ENCODE measurements around the gene MED15.

The MED15 gene

DNA sequence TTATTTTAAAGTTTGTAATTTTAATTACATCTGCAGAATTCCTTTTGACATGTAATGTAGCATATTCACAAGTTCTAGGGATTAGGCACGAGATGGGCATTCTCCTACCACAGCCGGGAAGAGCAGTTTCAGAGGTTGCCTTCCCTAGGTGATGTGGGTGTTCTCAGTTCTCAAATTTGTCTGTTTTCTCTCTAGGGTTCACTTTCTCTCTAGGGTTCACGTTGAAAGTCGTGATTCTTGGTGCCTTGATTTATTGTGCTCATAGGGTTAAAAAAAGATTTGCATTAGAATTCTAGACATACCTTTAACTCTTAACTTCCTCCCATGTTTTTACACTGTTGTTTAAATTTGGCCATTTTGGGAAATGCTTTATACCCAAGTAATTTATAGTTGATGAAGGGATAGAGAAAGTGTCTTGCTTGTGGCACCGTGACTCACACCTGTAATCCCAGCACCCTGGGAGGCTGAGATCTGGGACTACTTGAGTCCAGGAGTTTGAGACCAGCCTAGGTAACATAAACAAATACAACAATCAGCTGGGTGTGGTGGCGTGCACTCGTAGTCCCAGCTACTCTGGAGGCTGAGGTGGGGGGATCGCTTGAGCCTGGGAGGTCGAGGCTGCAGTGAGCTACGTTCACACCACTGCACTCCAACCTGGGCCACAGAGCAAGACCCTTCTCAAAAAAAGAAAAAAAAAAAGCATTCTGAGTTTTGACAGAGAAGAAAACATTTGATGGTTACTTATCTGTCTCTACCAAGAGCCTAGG lies 3.6 kb downstream of the MED15 start:
- no peak for DNase-seq

DNA sequence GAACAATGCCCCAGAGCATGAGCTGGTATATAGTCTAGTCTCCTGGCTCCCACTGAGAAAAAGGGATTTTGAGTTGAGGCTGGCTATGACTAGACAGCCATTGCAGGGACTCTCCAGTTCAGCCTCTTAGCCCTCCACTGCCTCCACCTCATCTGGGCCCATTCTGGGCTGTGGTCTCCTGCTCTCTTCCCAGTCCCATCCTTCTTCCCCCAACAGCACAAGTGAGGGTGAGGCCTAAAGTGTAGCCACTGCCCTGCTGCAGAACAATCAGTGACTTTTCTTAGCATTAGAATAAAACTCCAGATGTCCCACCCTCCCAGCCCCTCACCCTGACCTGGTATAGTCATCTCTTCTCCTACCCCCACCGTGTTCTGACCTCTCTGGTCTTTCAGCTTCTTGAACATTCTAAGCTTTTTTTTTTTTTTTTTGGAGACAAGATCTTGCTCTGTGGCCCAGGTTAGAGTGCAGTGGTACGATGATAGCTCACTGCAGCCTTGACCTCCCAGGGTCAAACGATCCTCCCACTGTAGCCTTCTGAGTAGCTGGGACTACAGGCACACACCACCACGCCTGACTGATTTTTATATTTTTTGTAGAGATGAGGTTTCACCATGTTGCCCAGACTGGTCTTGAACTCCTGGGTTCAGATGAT lies 4.3 kb downstream of the MED15 start:
- no peak for DNase-seq

DNA sequence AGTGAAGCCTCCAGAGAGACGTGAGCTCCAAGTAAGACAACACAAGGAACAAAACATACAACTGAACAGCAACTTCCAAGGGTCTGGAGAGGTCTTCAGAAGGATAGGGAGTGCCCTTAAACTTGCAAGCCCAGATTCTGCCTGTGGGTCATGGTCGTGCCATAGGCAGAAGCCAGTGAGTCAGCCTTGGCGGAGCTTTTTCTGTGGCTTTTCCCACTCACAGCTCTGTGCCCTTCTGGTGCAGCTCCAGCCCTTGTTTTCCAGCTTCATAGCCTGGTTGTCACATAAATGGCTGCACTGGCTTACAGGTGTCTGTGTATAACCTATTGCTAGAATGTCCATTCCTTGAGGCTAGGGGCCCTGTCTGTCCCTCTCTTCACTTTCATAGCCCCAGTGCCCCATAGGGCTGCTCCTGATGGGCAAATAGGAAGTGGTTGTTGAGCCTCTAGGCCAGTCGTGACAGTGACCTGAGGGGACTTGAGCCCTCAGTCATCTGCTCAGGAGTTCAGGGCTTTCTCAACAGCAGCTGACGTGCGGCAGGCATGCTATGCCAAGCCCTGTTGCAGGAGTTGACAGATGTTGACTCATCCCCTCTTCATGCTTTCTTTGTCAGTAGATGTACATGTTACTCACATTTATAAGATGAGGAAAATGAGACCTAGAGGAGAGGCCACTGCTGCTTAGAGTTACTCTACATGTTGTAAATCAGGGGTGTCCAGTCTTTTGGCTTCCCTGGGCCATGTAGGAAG lies 7.4 kb downstream of the MED15 start:
- no peak for DNase-seq

DNA sequence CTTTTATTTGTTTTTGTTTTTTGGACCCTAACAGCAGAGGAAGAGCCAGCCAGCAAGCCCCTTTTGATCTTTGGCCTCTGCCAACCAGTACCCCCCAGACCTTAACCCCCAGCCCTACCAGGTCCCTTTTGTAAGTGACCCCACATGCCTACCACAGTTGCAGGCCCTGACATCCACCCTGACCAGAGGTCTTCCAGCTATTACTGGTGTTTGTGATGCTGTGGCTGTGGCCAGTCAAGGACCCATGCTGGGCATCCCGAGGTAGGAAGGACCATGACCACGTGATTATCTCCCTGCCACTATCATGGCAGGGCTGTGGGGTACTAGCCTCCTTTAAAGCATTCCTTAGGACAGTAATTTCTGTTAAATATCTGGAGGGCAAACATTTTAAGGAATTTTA lies 9.0 kb downstream of the MED15 start:
- no peak for DNase-seq

DNA sequence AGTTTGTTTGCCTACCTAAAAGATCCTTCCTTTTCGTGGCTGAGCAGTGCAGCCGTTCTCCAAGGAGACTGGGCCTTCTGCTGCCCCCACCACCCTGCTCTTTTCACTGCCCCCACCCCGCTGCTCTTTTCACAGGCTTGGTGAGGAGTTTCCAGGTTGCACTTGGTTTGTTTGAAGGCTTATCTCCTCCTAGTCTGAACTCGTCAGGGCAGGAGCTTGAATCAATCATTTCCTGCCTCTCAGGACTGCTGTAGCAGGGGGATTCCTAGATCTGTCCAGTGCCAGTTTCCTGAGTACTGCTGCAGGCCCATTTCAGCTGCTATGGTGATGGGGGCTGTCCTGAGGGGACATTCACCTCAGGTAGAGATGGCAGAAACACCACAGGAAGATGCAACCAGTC lies 10.0 kb downstream of the MED15 start:
- no peak for DNase-seq

DNA sequence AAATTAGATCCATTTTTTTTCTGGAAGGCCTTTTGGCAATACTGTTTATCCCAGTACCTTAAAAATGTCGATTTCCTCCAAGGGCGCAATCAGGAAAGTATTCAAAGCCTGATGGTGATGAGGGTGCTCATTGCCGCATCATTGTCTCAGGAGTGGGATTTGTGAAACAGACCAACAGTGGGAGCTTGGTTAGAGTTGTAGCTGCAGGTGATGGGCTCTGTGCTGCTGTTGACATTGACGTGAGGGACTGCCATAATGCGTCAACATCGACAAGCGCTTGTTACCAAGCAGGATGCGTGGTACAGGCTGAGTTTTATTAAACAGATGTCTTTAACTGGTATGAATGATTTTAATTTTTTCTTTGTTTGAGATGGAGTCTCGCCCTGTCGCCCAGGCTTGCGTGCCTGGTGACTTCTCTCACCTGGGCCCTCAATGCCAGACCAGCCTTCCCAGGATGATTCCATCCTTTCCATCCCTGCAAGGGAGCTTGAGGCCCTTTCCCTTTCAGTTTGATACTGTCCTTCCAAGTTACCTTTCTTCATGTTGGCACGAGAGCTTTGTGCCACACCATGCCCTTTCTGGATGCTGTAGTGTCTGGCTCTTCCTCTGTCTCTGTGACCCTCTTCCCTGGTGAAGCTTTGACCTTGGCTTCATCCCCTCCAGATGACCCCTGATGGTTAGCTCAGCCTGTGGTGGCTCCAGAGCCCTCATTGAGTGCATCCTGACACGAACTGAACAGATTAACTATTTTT lies 10.6 kb downstream of the MED15 start:
- DNase-seq = no peak

DNA sequence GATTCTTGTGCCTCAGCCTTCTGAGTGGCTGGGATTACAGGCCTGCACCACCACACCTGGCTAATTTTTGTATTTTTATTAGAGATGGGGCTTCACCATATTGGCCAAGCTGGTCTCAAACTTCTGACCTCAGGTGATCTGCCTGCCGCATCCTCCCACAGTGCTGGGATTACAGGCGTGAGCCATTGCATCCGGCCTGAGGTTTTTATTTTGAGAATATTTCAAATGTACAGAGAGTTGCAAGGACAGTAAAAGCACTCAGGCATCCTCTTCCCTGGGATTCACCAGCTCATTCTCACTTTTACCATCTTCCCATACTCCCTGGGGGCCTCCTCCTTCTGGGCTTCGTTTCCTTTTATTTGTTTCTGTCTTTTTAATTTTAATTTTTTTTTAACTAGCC lies 12.1 kb downstream of the MED15 start:
- no peak for DNase-seq

DNA sequence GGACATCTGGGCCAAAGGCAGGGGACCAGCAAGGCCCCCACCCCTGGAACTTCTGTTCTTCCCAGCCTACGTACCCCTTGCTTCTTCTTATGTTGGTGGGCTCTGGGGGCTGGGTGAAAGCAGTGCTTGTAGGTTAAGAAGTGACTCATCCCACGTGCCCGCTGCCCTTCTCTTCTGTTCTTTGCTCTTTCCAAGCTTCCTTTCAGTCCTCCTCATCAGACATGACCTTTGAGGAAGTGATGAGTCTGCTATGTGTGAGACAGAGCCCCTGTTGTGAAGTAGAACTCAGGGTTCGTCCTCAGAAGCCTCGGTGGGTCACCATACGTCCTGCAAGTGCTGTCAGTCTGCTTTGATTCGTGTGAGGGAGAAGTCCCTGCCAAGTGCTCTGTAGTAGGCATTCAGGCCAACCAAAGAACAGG lies 12.7 kb downstream of the MED15 start:
- no peak for DNase-seq

DNA sequence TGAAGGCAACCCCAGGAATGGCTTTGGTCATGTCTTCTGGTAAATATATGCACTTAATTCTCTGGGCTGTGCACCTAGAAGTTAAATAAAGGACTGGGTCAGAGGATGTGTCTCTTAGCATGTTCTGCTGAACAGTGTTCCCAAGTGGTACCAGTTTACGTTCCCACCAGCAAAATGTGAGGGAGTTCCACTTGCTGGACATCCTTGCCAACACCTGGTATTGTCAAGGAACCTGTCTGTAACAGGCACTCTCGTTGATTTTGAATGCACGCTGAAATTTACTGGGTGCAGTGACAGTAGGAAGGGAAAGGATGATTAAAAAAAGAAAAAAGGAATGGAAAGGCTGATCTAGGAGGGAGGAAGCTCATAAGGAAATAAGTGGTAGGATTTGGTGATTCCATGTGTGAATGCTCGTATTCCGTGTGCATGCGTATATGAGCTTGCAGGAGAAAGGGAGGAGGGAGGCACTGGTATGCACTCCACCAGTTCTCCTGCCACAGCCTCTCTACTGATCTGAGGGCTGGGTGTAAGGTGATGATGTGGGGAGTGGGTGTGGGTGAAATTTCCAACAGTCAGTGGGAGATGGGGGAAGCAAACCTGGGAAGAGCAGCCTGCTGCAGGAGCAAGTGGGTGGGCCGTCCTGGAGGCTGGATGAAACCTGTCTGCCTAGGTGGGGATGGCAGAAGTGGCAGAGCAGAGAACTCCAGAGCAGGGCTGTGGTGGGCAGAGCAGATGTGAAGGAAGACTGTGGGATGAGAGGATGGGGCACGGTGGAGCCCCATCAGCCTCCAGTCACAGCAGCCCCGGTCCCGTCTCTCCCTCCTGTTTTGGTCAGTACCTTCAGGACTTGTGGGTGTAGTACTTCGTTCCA lies 15.0 kb downstream of the MED15 start:
- DNase-seq = no peak

DNA sequence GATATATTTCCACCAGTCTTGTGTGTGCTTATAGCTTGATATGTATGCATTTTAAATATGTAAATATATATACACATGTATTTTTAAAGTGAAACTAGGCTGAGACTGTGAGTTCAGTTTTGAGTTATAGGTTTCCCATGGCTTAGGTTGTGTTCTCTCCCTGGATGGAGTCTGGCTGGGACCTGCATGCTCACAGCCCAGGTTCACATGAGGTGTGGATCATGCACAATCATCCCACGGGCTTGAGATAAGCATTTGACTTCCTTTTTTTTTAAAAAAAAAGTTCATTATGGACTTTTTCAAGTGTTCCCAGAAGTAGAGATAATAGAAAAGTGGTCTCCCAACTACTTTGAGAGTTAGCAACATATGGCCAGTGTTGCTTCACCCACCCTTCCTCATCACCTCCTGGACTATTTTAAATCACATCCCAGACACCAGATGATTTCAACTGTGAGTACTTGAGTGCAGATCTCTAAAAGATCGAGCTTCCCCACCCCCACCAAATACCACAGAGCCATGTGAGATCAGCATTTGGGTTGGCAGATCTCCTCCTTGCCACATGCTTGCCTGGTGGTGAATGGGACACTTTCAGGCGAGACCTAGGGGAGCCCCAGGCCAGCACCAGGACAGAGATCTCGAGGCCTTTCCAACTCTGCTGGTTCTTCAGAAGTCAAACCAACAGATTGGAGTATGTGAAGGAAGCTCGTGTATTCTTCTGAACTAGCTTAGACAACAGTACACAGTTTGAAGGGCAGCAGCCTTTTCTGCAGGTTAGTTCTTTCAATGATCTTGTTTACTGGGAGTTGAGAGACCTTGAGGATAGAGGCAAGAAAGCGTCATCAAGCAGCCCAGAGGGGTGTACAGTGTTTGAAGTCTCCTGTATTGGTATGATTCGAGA lies 15.9 kb downstream of the MED15 start:
- peak in 1 of 5 experiments; percentile 68 for DNase-seq

DNA sequence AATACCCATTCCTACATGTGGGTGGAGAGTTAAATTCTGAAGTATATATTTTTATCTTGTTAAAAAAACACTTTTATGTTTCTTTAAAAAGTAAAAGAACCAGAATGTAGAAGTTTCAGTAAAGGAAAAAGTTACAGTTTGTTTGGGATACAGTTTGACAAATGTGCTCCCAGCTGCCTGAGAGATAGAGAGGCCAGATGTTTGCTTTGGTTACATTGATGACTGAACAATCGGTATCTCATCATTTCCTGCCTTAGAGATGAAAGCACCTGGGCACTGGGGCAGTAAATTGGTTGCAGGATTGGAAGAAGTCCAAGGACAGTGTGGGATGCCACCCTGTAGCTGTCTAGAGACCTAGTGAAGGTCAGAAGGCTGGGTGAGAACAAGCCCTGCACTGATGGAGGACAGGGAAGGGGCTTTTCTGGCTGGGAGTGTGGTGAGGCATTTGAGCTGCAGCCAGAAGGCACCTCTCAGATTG lies 16.6 kb downstream of the MED15 start:
- peak in 2 of 5 experiments; percentile 30 to 36 for DNase-seq

DNA sequence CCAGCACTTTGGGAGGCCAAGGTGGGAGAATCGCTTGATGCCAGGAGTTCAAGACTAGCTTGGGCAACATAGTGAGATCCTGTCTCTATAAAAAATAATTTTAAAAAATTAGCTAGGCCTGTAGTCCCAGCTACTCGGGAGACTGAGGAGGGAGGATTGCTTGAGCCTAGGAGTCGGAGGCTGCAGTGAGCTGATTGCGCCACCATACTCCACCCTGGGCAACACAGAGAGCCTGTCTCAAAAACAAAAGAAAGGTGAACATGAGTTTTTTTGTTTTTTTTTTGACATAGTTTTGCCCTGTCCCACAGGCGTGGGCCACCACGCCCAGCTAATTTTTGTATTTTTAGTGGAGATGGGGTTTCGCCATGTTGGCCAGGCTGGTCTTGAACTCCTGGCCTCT lies 17.6 kb downstream of the MED15 start:
- DNase-seq = no peak

DNA sequence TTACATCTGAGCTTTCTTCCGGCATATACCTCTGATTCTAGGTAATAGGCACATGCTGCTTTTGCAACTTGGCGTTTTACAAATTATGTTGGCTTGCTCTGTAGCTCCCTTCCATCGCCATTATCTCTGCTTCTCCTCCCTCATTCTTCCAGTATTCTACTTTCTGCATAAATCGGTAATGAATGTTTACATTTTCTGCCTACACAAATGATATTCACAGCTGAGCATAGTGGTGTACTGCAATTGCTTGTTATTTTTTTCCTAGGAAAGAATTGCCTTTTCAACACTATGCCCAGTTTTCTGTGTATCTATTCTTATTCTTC lies 18.9 kb downstream of the MED15 start:
- no peak for DNase-seq

DNA sequence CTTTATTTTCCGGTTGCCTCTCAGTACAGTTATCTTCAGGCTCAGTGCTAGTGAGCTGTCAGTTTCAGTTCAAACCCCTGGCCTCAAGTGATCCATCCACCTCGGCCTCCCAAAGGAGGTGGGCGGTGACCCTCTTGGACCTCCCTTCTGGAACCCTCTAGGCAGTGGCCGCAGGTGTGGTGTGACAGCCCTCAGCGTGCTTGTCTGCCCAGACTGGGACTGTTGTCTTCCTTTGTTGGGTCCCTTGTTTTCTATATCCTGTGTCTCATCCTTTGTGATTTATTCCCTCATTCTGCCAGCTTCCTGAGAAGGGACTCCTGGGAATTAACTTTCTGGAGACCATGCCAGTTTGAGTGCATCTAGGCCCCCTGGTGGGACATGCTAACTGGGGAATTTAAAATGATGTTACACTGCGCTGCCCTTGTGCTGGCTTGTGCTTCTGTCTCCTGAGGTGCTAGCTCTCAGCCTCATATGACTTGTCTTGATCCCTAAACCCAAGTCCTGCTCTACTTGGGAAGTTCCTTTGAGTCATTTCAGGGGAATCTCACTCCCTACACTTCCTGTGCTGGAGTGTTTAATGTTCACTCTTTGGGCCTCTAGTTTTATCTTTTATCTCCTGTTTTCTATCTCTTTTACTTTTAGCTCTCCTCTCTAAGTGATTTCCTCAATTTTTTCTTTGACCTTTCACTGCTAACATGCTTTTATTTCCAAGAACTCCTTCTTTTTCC lies 19.4 kb downstream of the MED15 start:
- no peak for DNase-seq

DNA sequence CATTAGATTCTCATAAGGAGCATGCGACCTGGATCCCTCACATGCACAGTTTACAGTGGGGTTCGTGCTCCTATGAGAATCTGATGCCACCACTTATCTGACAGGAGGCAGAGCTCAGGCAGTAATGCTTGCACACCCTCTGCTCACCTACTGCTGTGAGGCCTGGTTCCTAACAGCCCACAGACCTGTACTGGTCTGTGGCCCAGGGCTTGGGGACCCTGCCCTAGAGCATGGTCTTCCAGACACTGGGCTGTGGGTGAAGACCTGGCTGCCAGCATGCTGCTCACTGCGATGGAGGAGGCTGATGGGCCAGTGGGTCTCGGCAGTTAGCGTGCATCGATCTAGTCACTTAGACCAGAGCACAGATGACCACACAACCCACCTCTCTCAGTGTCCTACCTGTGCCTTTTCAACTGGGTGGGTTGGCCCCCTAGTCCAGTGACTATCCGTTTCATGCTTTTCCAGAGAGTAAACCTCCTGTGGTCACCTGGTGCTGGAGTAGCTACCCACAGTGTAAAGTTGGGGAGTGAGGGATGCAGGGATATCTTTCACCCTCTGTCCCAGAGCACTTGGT lies 21.1 kb downstream of the MED15 start:
- DNase-seq = no peak

DNA sequence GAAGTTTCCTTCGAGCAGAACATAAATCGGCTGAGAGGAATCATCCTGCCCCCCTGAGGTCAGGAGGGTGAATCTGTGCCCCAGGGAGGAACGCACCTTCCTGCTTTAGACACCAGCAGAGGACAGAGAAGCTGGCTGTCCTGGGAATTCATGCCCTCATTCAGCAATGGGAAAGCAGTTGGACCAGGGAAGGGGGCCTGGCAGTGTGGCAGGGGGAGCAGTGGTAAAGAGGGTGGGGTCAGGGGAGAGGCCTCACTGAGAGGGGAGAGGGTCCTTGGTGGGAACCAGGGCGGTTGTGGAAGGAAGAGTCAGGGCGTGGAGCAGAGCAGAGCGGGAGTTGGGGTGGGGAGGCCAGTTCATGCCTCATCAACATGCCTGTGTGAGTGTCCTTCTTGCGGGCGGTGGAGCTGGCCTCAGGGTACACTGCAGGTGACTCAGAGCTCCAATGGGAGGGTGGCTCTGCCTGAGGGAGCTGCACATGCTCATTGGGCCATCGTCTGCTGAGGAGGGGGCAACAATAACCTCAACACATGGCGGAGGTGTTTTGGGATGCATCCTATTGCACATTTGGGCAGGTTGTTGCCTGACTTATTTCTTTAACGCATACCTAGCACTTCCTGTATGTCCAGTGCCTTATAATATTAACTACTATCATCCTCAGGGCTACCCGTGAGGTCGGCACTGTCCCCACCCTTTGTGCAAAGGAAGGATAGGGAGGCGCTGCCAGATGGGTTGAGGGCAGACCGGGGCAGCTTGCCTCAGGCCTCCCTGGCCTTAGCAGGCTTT lies 23.2 kb downstream of the MED15 start:
- no peak for DNase-seq

DNA sequence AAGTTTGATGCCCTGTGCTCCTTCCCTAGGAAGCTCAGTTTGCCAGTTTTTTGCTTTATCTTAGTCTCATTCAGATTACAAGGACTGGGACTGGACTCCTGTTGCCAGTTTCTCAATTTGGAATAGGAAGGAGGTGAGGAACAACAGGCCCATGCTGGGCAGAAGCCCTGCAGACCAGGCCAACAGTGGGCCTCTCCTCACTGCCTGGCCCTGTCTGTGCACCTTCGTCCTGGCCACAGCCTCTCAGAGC lies 23.7 kb downstream of the MED15 start:
- no peak for DNase-seq

DNA sequence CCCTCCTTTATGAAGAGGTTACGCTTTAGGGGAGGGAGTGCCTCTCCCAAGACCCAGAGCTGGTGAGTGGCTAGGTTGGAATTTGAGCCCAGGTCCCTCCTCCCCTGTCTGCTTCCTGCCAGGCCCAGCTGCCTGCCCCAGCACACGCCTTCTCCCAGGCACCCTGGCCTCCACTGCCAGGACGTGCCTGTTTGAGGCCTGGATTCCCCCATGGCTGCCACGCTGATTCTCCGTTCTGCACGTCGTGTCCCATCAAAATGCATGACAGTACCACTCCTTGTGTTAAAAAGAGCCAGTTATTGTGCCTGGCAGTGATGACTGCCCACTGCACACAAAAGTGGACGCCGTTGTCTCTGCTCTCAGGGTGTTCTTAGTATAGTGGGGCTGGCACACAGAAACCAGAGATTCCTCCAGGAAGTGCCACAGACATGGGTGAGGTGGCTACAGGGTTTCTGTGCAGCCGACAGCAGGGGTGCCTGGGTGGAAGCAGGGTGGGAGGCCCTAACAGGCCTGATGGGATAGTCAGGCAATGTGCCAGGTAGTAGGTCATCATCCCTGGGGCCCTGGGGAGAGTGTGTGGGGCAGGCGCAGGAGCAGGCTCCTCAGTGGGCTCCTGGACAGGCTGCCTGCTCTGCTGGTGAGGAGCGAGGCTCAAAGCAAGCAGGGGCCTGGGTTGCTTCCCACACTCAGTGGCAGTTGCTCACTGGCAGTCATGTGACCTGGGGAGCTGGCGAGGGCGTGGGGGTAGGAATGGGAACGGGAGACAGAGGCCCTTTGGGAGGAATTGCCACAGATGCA lies 24.2 kb downstream of the MED15 start:
- no peak for DNase-seq
